Measurements from ENCODE around the gene AR. TPM values are rescaled to one million over a fixed set of nuclear protein-coding genes. Genes with fewer than 3 reads are reported as not detected.

The AR gene
- total and polyA plus RNA-seq, 2 donors (not counting 1 experiment from before 2014, with no cell fraction given): not detected

- no peaks in the 10 kb centered on the region for H3K27me3 Mint-ChIP-seq
- intact Hi-C loops (cut with micrococcal nuclease): no loop called here
- DNase-seq: no peak
- no peak overlapping the region for H2AFZ ChIP-seq (ENCODE audit: insufficient read depth, low read depth, low read length, poor library complexity, severe bottlenecking)
- ChIA-PET POLR2A (no interaction called here), CTCF (no interaction called here)
- no peaks in the 10 kb centered on the region for H3K4me1 Mint-ChIP-seq
- H3K9me3 ChIP-seq (ENCODE audit: control extremely low read depth in 1 of 3, control insufficient read depth in 2 of 3, insufficient read depth in 1 of 3, low read length in 2 of 3): no peaks in the 10 kb centered on the region
- no peak overlapping the region for H3K4me3 ChIP-seq (ENCODE audit: control extremely low read depth in 1 of 5, extremely low read depth in 1 of 5, insufficient read depth in 1 of 5, low read depth in 2 of 5, low read length in 4 of 5)
- no peak for ATAC-seq (ENCODE audit: low read depth)
- H3K27ac Mint-ChIP-seq: no peak overlapping the region
- H3K4me3 Mint-ChIP-seq: no peak overlapping the region
- no peak overlapping the region for H3K27ac ChIP-seq (ENCODE audit: low read length in 2 of 2)
- H3K36me3 ChIP-seq (replicated peaks in 1 of 2; ENCODE audit: control extremely low read depth in 1 of 2, control insufficient read depth in 1 of 2, extremely low read depth in 1 of 2, insufficient read depth in 2 of 2, low read length in 1 of 2): no peaks in the 10 kb centered on the region
- H3K4me2 ChIP-seq (replicated peaks; ENCODE audit: low read depth, low read length, poor library complexity, severe bottlenecking): no peak overlapping the region
- no peaks in the 10 kb centered on the region for H3K27me3 ChIP-seq (replicated peaks in 1 of 4; ENCODE audit: control extremely low read depth in 1 of 4, control insufficient read depth in 3 of 4, insufficient read depth in 4 of 4, low read length in 3 of 4)
- no peaks in the 10 kb centered on the region for H3K9me3 Mint-ChIP-seq (ENCODE audit: insufficient read depth)
- no peaks in the 10 kb centered on the region for H3K4me1 ChIP-seq (ENCODE audit: control insufficient read depth in 2 of 2, insufficient read depth in 2 of 2, low read length in 2 of 2)
- whole genome bisulfite sequencing (ENCODE audit: insufficient coverage): no CpG with 5 or more reads among the region's 3 CpGs
- no peak overlapping the region for H3K9ac ChIP-seq (ENCODE audit: low read length)
- no peaks in the 10 kb centered on the region for H3K79me2 ChIP-seq (ENCODE audit: control insufficient read depth, insufficient read depth, low read length)
- no peaks in the 10 kb centered on the region for H4K20me1 ChIP-seq (ENCODE audit: control insufficient read depth, insufficient read depth, low read length, poor library complexity, severe bottlenecking)
- TF ChIP-seq EZH2 (IDR thresholded peaks at IDR 0.05; ENCODE audit: borderline replicate concordance, insufficient read depth, low read depth, low read length, poor library complexity, severe bottlenecking): no peak
- no peak for TF ChIP-seq CTCF (IDR thresholded peaks at IDR 0.05)
Measured at GRCh38 chrX:67585401-67585800, 41.6 kb downstream of the AR start.

- WGBS (ENCODE audit: insufficient coverage): no CpG with 5 or more reads among the region's 3 CpGs
- ATAC-seq (ENCODE audit: low read depth): no peak
Measured at GRCh38 chrX:67587946-67588624, 44.3 kb downstream of the AR start.

More at GRCh38 chrX:67587946-67588624, 44.3 kb downstream of the AR start:
- Histone ChIP-seq H2AFZ (ENCODE audit: insufficient read depth, low read depth, low read length, poor library complexity, severe bottlenecking) (no peak overlapping the region), H3K36me3 (replicated peaks in 1 of 2; ENCODE audit: control extremely low read depth in 1 of 2, control insufficient read depth in 1 of 2, extremely low read depth in 1 of 2, insufficient read depth in 2 of 2, low read length in 1 of 2) (no peaks in the 10 kb centered on the region), H3K4me1 (ENCODE audit: control insufficient read depth in 2 of 2, insufficient read depth in 2 of 2, low read length in 2 of 2) (no peaks in the 10 kb centered on the region), H4K20me1 (ENCODE audit: control insufficient read depth, insufficient read depth, low read length, poor library complexity, severe bottlenecking) (no peaks in the 10 kb centered on the region), H3K4me2 (replicated peaks; ENCODE audit: low read depth, low read length, poor library complexity, severe bottlenecking) (no peak overlapping the region), H3K9me3 (ENCODE audit: control extremely low read depth in 1 of 3, control insufficient read depth in 2 of 3, insufficient read depth in 1 of 3, low read length in 2 of 3) (no peaks in the 10 kb centered on the region), H3K9ac (ENCODE audit: low read length) (no peak overlapping the region), H3K4me3 (ENCODE audit: control extremely low read depth in 1 of 5, extremely low read depth in 1 of 5, insufficient read depth in 1 of 5, low read depth in 2 of 5, low read length in 4 of 5) (no peak overlapping the region), H3K27me3 (replicated peaks in 1 of 4; ENCODE audit: control extremely low read depth in 1 of 4, control insufficient read depth in 3 of 4, insufficient read depth in 4 of 4, low read length in 3 of 4) (no peaks in the 10 kb centered on the region), H3K27ac (ENCODE audit: low read length in 2 of 2) (no peak overlapping the region), H3K79me2 (ENCODE audit: control insufficient read depth, insufficient read depth, low read length) (no peaks in the 10 kb centered on the region)
- H3K4me1 Mint-ChIP-seq: no peaks in the 10 kb centered on the region
- no peaks in the 10 kb centered on the region for H3K27me3 Mint-ChIP-seq
- no peak overlapping the region for H3K4me3 Mint-ChIP-seq
- no peaks in the 10 kb centered on the region for H3K9me3 Mint-ChIP-seq (ENCODE audit: insufficient read depth)
- TF ChIP-seq CTCF (IDR thresholded peaks at IDR 0.05) (no peak), EZH2 (IDR thresholded peaks at IDR 0.05; ENCODE audit: borderline replicate concordance, insufficient read depth, low read depth, low read length, poor library complexity, severe bottlenecking) (no peak)
- POLR2A ChIA-PET: no interaction called here
- intact Hi-C loops (cut with micrococcal nuclease): no loop called here
- no peak for DNase-seq
- H3K27ac Mint-ChIP-seq: no peak overlapping the region
- CTCF ChIA-PET: no interaction called here

Measured in B cell (primary cell).